Fibroblast of lung (primary cell): ENCODE data around the gene TPRG1L. TPM values are rescaled to one million over a fixed set of nuclear protein-coding genes. Genes with fewer than 3 reads are reported as not detected.
"Not testable (repeated sequence)": the region's sequence is repeated elsewhere in the genome, so short reads cannot be mapped to it uniquely, and the experiment has no call there.

Experiments
- DNase-seq, 2 donors: peaks; one replicate each; pipeline versions ENCODE4 v3.0.0 to v3.0.0-alpha.2; 2010; ENCODE audit warnings: low read depth in 2 of 2
- H2AFZ ChIP-seq: 2 replicates; pipeline ENCODE4 v1.5.1; 2012; ENCODE audit warnings: low read length, control low read depth, inconsistent platforms
- H3K27ac ChIP-seq: 2 replicates; pipeline ENCODE4 v1.5.1; 2011; ENCODE audit warnings: low read length, control low read depth; ENCODE audit not compliant: insufficient read depth
- H3K27me3 ChIP-seq: 2 replicates; pipeline ENCODE4 v1.5.1; 2011; ENCODE audit warnings: mild to moderate bottlenecking, low read length; ENCODE audit not compliant: control insufficient read depth, insufficient read depth
- H3K36me3 ChIP-seq: 2 replicates; pipeline ENCODE4 v1.5.1; 2011; ENCODE audit warnings: low read length; ENCODE audit not compliant: control insufficient read depth, insufficient read depth
- H3K4me1 ChIP-seq: 2 replicates; pipeline ENCODE4 v1.5.1; 2011; ENCODE audit warnings: low read length; ENCODE audit not compliant: control insufficient read depth, insufficient read depth; ENCODE audit errors: extremely low read depth
- H3K4me2 ChIP-seq: 2 replicates; pipeline ENCODE4 v1.5.1; 2011; ENCODE audit warnings: low read length, control low read depth; ENCODE audit not compliant: insufficient read depth; ENCODE audit errors: extremely low read depth
- H3K4me3 ChIP-seq, 4 experiments: fragments of 200-600 bp in 1 of 4; sonication (generic) in 1 of 4; replicated peaks in 1 of 4; 2 replicates each; pipeline ENCODE4 v1.5.1; 2011 to 2016; ENCODE audit warnings: low read length in 4 of 4, low read depth in 3 of 4, mild to moderate bottlenecking in 3 of 4, control low read depth in 2 of 4, inconsistent platforms in 1 of 4, mixed read lengths in 1 of 4; ENCODE audit not compliant: insufficient read depth in 1 of 4; ENCODE audit errors: control extremely low read depth in 1 of 4
- H3K79me2 ChIP-seq: 2 replicates; pipeline ENCODE4 v1.5.1; 2012; ENCODE audit warnings: mild to moderate bottlenecking, low read length, inconsistent platforms; ENCODE audit not compliant: control insufficient read depth, insufficient read depth
- H3K9ac ChIP-seq: 2 replicates; pipeline ENCODE4 v1.5.1; 2011; ENCODE audit warnings: mild to moderate bottlenecking, low read length, control low read depth; ENCODE audit not compliant: insufficient read depth
- H3K9me3 ChIP-seq: 2 replicates; pipeline ENCODE4 v1.5.1; 2012; ENCODE audit warnings: low read depth, low read length; ENCODE audit not compliant: control insufficient read depth, insufficient read depth
- H4K20me1 ChIP-seq: 2 replicates; pipeline ENCODE4 v1.5.1; 2011; ENCODE audit warnings: low read length; ENCODE audit not compliant: control insufficient read depth, insufficient read depth; ENCODE audit errors: extremely low read depth
- CTCF ChIP-seq, 2 donors: IDR thresholded peaks in 1 of 2; conservative IDR thresholded peaks in 1 of 2; 1 replicate in 1 of 2; 2 replicates in 1 of 2; pipeline ENCODE4 v1.5.1; 2011 to 2012; ENCODE audit warnings: low read length in 2 of 2, control low read depth in 1 of 2, inconsistent platforms in 1 of 2, low read depth in 1 of 2, mild to moderate bottlenecking in 1 of 2
- EZH2 ChIP-seq: IDR thresholded peaks from 2 replicates; pipeline ENCODE4 v1.5.1; 2012; ENCODE audit warnings: low read length, control low read depth, mild to moderate bottlenecking; ENCODE audit errors: missing control alignments
- polyA plus RNA-seq, 2 donors: library from polyadenylated mRNA; depleted of rRNA in 1 of 2; stranded (reverse) in 1 of 2; unstranded in 1 of 2; fragments of >200 nt; gene quantifications; 2 replicates each; pipeline ENCODE4 v1.2.1, GENCODE V29; 2011 to 2012; ENCODE audit warnings: missing spikeins in 1 of 2
- total RNA-seq: library from RNA; depleted of rRNA; stranded (reverse); fragments of >200 nt; gene quantifications from 2 replicates; pipeline ENCODE4 v1.2.1, GENCODE V29; 2014

The TPRG1L gene
- total and polyA plus RNA-seq, 2 donors (not counting 1 experiment from before 2014, with no cell fraction given), result 22.3 to 56.7 TPM

GRCh38 chr1:3621151-3621671, 3.6 kb upstream of the TPRG1L start:
- DNase-seq, result peak in 1 of 2 donors; percentile 32

GRCh38 chr1:3622102-3622501, 2.7 kb upstream of the TPRG1L start:
- H2AFZ ChIP-seq, DNase-seq, H3K4me3 ChIP-seq, H3K79me2 ChIP-seq, H3K4me2 ChIP-seq, H3K36me3 ChIP-seq, H3K9me3 ChIP-seq, H3K9ac ChIP-seq, H3K27me3 ChIP-seq, H3K4me1 ChIP-seq, H3K27ac ChIP-seq, H4K20me1 ChIP-seq: not testable (repeated sequence)

More at GRCh38 chr1:3621151-3621671, 3.6 kb upstream of the TPRG1L start:
- H3K9me3 ChIP-seq, H4K20me1 ChIP-seq, H3K9ac ChIP-seq, H3K36me3 ChIP-seq, H3K4me3 ChIP-seq, H3K27ac ChIP-seq, H3K4me1 ChIP-seq, H3K27me3 ChIP-seq, H3K79me2 ChIP-seq, H2AFZ ChIP-seq, H3K4me2 ChIP-seq: not testable (repeated sequence)
- peak; percentile 48 to 61 for TF ChIP-seq CTCF (conservative IDR thresholded peaks at IDR 0.05 in 1 of 2, IDR thresholded peaks at IDR 0.05 in 1 of 2; ENCODE audit: low read depth in 1 of 2, low read length in 2 of 2)

GRCh38 chr1:3623441-3624199, 1.2 kb upstream of the TPRG1L start:
- no peak for TF ChIP-seq CTCF (conservative IDR thresholded peaks at IDR 0.05 in 1 of 2, IDR thresholded peaks at IDR 0.05 in 1 of 2; ENCODE audit: low read depth in 1 of 2, low read length in 2 of 2)
- no peak for TF ChIP-seq EZH2
- peaks cover 5% of the 10 kb centered on the region for H3K79me2 ChIP-seq
- H3K9ac ChIP-seq, result peak overlapping the region; percentile 79
- no peaks in the 10 kb centered on the region for H3K27me3 ChIP-seq
- H3K4me2 ChIP-seq, result peak overlapping the region; percentile 82
- H2AFZ ChIP-seq, result peak overlapping the region; percentile 88
- H3K9me3 ChIP-seq, result no peaks in the 10 kb centered on the region
- H3K27ac ChIP-seq, result peak overlapping the region; percentile 70
- H3K36me3 ChIP-seq, result peaks cover 7% of the 10 kb centered on the region
- peaks cover 4% of the 10 kb centered on the region for H3K4me1 ChIP-seq
- peak overlapping the region; percentile 57 to 96 (median 84) for H3K4me3 ChIP-seq
- no peaks in the 10 kb centered on the region for H4K20me1 ChIP-seq
- no peak for DNase-seq
